ENCODE measurements around the gene APBA2. TPM values are rescaled to one million over a fixed set of nuclear protein-coding genes. Genes with fewer than 3 reads are reported as not detected.
A peak's percentile ranks its signal among the peaks of the same experiment; 100 is the strongest.

Gene APBA2
- total RNA-seq, 2 donors from 2014 or later = 2.3 to 3.8 TPM

GRCh38 chr15:29135309-29135657 lies 249.5 kb downstream of the APBA2 start:
- H3K27me3 Mint-ChIP-seq = peaks cover 33% of the 10 kb centered on the region
- no peak for ATAC-seq (replicated peaks)
- H3K4me3 Mint-ChIP-seq = no peak overlapping the region
- peaks cover 7% of the 10 kb centered on the region for H3K4me1 Mint-ChIP-seq
- no peak overlapping the region for H3K27ac Mint-ChIP-seq
- no peaks in the 10 kb centered on the region for H3K9me3 Mint-ChIP-seq
- no peaks in the 10 kb centered on the region for H3K36me3 Mint-ChIP-seq (ENCODE audit: low read depth)

DNA sequence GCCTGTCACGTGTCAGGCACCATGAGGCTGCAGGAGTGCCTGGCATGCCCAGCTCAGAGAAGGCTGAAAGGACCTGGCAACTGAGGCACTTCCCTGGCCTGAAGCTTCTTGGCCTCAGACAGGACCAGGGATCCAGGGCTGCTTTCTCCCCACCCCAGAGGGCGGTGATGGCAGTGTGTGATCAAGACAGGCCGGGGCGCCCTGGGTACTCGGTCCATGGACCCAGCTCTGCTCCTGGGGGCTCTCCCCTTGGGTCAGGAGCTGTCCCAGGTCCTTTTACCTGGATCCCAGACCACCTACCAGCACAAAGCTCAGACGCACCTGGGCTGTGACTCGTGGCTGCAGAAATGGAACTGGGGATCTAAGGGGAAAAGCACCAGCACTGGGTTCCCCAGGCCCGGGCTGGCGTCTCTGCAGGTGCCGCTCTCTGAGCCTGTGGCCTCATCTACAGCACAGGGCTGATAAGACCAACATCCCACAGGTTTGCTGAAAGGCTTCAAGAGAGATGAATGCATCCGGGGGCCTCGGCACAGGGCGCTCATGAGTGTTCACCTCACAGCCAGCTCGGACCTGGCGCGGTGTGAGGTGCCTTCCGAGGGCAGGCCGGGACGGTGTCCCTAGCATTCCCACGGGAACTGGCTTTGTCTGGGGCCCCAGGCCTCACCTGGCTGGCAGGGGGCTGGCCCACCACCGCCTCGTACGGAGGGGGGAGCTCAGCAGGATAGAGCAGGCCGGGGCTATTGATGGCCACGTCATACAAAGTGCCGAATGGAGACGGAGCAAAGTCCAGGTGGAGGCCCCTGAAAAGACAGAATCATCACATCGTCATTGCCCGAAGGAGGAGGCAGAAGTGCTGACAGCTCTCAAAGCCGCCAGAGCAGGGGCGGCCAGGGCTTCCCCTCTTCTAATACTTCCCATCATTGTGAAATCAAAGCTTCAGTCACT lies 250.2 kb downstream of the APBA2 start:
- no peak overlapping the region for H3K4me3 Mint-ChIP-seq
- no peaks in the 10 kb centered on the region for H3K9me3 Mint-ChIP-seq
- H3K27ac Mint-ChIP-seq = no peak overlapping the region
- no peaks in the 10 kb centered on the region for H3K36me3 Mint-ChIP-seq (ENCODE audit: low read depth)
- peaks cover 7% of the 10 kb centered on the region for H3K4me1 Mint-ChIP-seq
- no peak for ATAC-seq (replicated peaks)
- peaks cover 39% of the 10 kb centered on the region for H3K27me3 Mint-ChIP-seq

DNA sequence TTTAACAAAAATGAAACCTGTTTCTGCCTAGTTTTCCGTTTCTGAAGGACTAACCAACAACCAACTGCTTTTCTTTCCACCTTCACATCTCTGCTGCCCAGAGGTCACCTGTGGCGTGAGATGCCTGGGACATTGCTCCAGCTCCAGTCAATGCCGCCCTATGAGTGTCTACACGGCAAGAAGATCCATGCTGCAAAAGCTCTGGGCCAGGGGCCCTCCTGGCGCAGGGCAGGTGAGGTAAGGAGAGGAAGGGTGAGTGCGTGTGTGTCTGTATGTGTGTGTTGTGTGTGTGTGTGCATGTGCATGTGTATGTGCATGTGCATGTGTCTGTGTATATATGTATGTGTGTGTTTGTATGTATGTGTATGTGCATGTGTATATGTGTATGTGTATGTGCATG lies 252.5 kb downstream of the APBA2 start:
- Mint-ChIP-seq H3K4me1 (peaks cover 7% of the 10 kb centered on the region), H3K9me3 (no peaks in the 10 kb centered on the region), H3K36me3 (ENCODE audit: low read depth) (no peaks in the 10 kb centered on the region), H3K27me3 (peaks cover 49% of the 10 kb centered on the region), H3K4me3 (no peak overlapping the region), H3K27ac (no peak overlapping the region)
- no peak for ATAC-seq (replicated peaks)

GRCh38 chr15:29139072-29139471 lies 253.3 kb downstream of the APBA2 start:
- no peaks in the 10 kb centered on the region for H3K9me3 Mint-ChIP-seq

GRCh38 chr15:29139540-29140459 lies 254.0 kb downstream of the APBA2 start:
- H3K27ac Mint-ChIP-seq = no peak overlapping the region
- H3K4me3 Mint-ChIP-seq = no peak overlapping the region
- no peaks in the 10 kb centered on the region for H3K36me3 Mint-ChIP-seq (ENCODE audit: low read depth)
- ATAC-seq (replicated peaks) = peak; percentile 70
- no peaks in the 10 kb centered on the region for H3K9me3 Mint-ChIP-seq
- H3K27me3 Mint-ChIP-seq = peaks cover 51% of the 10 kb centered on the region
- H3K4me1 Mint-ChIP-seq = peaks cover 7% of the 10 kb centered on the region

More at GRCh38 chr15:29139072-29139471, 253.3 kb downstream of the APBA2 start:
- H3K27ac Mint-ChIP-seq = no peak overlapping the region
- H3K4me1 Mint-ChIP-seq = peaks cover 7% of the 10 kb centered on the region
- no peak overlapping the region for H3K4me3 Mint-ChIP-seq
- H3K36me3 Mint-ChIP-seq (ENCODE audit: low read depth) = no peaks in the 10 kb centered on the region
- H3K27me3 Mint-ChIP-seq = peaks cover 50% of the 10 kb centered on the region
- no peak for ATAC-seq (replicated peaks)

DNA sequence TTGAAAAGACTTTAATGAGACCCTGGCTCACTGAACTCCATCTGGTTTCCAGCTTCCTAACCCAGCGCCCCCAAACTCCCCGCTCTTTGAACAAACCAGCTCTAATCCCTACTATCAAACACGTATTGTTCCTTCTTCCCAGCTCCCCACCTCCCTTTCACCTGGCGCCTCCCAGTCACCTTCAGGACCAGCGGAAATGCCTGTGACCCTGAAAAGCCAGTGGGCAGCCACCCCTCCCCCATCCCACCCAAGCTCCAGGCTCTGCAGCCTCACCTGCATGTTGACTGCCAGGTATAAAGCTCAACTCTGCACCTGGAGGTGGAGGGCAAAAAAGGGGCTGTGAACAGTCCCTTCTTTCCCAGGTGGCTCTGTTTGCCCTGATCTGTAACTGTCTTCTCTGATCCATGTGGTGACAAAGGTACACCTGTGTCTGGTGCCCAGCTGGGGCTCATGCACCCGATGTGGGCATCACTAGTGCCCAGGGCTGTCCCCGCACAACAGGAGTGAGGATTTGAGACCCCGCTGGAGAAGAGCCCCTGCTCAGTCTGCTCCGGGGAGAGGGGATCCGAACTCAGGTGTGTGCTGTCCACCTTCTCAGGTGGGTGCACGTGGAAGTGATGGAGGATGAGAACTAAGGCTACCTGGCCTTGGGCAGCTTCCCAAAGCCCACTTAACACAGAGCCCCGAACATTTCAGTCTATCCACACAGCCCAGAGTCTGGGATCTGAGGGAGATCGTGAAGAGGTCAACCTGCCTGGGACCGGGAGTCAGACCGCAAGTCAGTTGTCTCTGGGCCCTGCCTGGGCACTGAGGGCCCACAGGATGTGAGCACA lies 254.9 kb downstream of the APBA2 start:
- Mint-ChIP-seq H3K27ac (no peak overlapping the region), H3K36me3 (ENCODE audit: low read depth) (no peaks in the 10 kb centered on the region), H3K27me3 (peaks cover 50% of the 10 kb centered on the region), H3K9me3 (no peaks in the 10 kb centered on the region), H3K4me1 (peaks cover 7% of the 10 kb centered on the region), H3K4me3 (no peak overlapping the region)
- ATAC-seq (replicated peaks) = no peak

- no peak overlapping the region for H3K4me3 Mint-ChIP-seq
- no peak for ATAC-seq (replicated peaks)
- peaks cover 7% of the 10 kb centered on the region for H3K4me1 Mint-ChIP-seq
- peaks cover 51% of the 10 kb centered on the region for H3K27me3 Mint-ChIP-seq
- no peak overlapping the region for H3K27ac Mint-ChIP-seq
- H3K9me3 Mint-ChIP-seq = no peaks in the 10 kb centered on the region
- no peaks in the 10 kb centered on the region for H3K36me3 Mint-ChIP-seq (ENCODE audit: low read depth)
These were observed 255.7 kb downstream of the APBA2 start for GRCh38 chr15:29141308-29142128.

GRCh38 chr15:29142129-29142747 lies 256.5 kb downstream of the APBA2 start:
- Mint-ChIP-seq H3K4me3 (no peak overlapping the region), H3K4me1 (peaks cover 7% of the 10 kb centered on the region), H3K27ac (no peak overlapping the region), H3K27me3 (peaks cover 47% of the 10 kb centered on the region), H3K36me3 (ENCODE audit: low read depth) (no peaks in the 10 kb centered on the region), H3K9me3 (no peaks in the 10 kb centered on the region)
- ATAC-seq (replicated peaks) = no peak

- Mint-ChIP-seq H3K27ac (no peak overlapping the region), H3K4me1 (peaks cover 7% of the 10 kb centered on the region), H3K36me3 (ENCODE audit: low read depth) (no peaks in the 10 kb centered on the region), H3K4me3 (no peak overlapping the region), H3K9me3 (no peaks in the 10 kb centered on the region), H3K27me3 (peaks cover 51% of the 10 kb centered on the region)
- no peak for ATAC-seq (replicated peaks)
These were observed 257.5 kb downstream of the APBA2 start for GRCh38 chr15:29143293-29143692.

DNA sequence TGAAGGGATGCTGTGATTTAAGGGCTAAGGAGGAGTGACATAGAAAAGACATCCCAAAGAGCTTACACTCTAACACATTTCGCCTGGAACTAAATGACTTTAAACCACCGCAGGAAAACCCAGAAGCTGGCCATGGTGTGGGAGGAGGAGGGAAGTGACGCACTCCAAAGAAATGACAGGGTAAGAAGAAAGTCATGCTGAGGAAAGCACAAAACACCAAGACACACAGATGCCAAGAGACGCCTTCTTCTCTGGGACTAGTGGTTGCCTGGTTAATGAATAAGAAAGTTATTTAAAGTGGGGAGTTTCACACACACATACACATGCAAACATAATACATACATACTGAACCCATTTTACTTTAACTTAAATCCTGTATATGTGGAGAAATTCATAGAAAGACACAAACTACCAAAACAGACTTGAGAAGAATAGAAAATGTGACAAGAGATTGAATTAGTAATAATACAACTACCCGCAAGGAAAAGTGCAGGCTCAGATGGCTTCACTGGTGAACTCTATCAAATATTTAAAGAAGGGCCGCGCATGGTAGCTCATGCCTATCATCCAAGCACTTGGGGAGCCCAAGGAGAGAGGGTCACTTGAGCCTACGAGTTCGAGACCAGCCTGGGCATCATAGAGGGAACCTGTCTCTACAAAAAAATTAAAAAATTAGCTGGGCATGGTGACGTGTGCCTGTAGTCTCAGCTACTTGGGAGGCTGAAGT lies 258.3 kb downstream of the APBA2 start:
- H3K4me3 Mint-ChIP-seq = no peak overlapping the region
- no peak overlapping the region for H3K27ac Mint-ChIP-seq
- H3K4me1 Mint-ChIP-seq = peaks cover 7% of the 10 kb centered on the region
- H3K9me3 Mint-ChIP-seq = no peaks in the 10 kb centered on the region
- H3K36me3 Mint-ChIP-seq (ENCODE audit: low read depth) = no peaks in the 10 kb centered on the region
- H3K27me3 Mint-ChIP-seq = peaks cover 44% of the 10 kb centered on the region
- peak; percentile 43 for ATAC-seq (replicated peaks)

GRCh38 chr15:29149738-29150075 lies 263.9 kb downstream of the APBA2 start:
- H3K4me3 Mint-ChIP-seq = no peak overlapping the region
- no peaks in the 10 kb centered on the region for H3K36me3 Mint-ChIP-seq (ENCODE audit: low read depth)
- ATAC-seq (replicated peaks) = no peak
- H3K4me1 Mint-ChIP-seq = no peaks in the 10 kb centered on the region
- H3K27ac Mint-ChIP-seq = no peak overlapping the region
- H3K9me3 Mint-ChIP-seq = no peaks in the 10 kb centered on the region
- peaks cover 11% of the 10 kb centered on the region for H3K27me3 Mint-ChIP-seq

- Mint-ChIP-seq H3K36me3 (ENCODE audit: low read depth) (no peaks in the 10 kb centered on the region), H3K4me1 (no peaks in the 10 kb centered on the region), H3K4me3 (no peak overlapping the region), H3K9me3 (no peaks in the 10 kb centered on the region), H3K27me3 (peaks cover 14% of the 10 kb centered on the region), H3K27ac (no peak overlapping the region)
- ATAC-seq (replicated peaks) = no peak
These were observed 265.0 kb downstream of the APBA2 start for GRCh38 chr15:29150515-29151483.
